Measurements from ENCODE around the gene RBM23.
A peak's percentile ranks its signal among the peaks of the same experiment; 100 is the strongest.
"Not testable (repeated sequence)": the region's sequence is repeated elsewhere in the genome, so short reads cannot be mapped to it uniquely, and the experiment has no call there.

RBM23 gene

DNA sequence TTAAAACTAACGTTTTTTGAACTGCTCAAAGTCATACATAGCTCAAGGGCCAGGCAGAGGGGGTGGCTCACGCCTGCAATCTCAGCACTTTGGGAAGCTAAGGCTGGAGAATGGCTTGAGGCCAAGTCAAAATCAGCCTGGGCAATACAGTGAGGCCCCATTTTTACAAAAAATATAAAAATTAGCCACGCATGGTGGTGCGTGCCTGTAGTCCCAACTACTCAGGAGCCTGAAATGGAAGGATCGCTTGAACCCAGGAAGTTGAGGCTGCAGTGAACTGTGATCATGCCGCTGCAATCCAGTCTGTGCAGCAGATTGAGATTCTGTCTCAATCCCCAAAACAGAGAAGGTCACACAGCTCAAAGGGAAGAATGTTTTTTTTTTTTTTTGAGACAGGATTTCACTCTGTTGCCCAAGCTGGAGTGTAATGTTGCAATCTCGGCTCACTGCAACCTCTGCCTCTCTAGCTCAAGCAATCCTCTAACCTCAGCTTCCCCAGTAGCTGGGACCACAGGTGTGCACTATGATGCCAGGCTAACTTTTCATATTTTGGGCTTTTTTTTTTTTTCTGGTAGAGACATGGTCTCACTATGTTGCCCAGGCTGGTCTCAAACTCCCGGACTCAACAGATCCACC is 2.9 kb downstream of the RBM23 start:
- no peak for DNase-seq (ENCODE audit: low spot score)

DNA sequence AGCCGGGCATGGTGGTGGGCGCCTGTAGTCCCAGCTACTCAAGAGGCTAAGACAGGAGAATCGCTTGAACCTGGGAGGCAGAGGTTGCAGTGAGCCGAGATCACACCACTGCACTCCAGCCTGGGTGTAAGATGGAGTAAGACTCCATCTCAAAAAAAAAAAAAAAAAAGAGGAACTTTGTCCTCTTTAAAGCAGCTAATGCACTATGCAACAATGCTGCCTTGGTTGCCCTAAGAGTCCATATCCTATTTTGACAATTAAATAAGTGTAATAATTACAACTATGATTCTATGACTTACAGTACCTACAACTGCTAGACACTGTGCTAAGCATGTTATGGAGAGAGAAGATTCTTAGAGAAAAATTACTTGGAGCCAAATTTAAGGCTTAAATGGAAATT is 4.1 kb downstream of the RBM23 start:
- DNase-seq (ENCODE audit: low spot score): not testable (repeated sequence)

DNA sequence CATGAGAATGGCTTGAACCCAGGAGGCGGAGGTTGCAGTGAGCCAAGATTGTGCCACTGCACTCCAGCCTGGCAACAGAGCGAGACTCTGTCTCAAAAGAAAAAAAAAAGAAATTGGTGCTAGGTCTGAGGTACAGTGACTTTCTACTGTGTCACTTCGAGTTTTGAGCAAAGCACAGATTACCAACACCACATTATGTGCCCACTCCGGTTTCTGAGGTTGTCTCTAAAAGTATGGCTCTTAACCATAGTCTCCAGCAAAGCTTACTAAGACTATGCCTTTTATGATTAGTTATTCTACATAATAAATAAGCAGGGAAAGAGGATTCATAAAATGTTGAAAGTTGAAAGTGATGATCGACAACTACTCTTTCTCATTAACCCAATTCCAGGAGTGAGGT is 8.0 kb downstream of the RBM23 start:
- DNase-seq (ENCODE audit: low spot score): no peak

DNA sequence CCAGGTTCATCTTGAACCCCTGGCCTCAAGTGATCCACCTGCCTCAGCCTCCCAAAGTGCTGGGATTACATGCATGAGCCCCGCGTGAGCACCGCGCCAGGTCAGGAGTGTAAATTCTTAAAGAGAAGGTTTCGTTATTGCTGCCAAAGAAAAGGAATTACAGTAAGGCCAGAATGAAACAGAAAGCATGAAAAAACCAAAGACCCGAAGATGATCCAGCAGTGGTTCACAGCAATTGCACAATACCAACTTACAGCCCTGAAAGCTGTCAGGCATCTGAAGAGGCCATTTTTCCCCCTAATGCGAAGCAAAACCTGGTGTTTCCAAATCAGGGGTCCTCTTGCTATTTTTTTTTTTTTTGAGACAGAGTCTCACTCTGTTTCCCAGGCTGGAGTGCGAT is 10.3 kb downstream of the RBM23 start:
- DNase-seq (ENCODE audit: low spot score): no peak

DNA sequence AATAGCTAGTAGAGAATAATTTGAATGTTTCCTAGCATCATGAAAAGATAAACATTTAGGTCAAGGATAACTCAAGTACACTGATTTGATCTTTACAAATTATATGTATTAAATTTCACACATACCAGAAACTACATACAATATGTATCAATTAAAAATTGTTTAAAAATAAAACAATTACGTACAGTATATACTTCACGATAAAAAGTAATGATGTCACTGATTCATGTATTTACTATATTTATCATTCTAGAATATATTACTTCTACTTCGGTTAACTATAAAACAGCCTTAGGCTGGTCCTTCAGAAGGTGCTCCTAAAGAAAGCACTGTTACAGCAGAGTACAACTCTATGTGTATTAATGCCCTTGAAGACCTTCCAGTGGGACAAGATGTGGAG is 11.5 kb downstream of the RBM23 start:
- DNase-seq (ENCODE audit: low spot score): no peak

DNA sequence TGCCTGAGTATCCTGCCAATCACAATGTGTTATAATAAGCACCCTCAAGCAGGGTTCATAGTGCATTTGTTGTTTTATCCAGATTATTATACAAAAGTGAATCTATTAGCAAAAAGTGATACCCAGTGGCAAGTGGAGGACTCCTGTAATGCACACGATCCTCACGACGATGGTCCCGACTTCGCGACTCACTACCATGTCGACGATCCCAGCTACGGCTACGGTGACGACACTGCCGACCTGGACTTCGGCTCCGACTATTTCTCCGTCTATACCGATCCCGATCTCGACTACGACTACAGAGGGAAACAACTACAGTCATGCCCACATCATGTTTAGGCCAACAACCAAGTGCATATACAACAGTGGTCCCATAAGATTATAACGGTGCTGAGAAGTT is 12.9 kb downstream of the RBM23 start:
- DNase-seq (ENCODE audit: low spot score): no peak

DNA sequence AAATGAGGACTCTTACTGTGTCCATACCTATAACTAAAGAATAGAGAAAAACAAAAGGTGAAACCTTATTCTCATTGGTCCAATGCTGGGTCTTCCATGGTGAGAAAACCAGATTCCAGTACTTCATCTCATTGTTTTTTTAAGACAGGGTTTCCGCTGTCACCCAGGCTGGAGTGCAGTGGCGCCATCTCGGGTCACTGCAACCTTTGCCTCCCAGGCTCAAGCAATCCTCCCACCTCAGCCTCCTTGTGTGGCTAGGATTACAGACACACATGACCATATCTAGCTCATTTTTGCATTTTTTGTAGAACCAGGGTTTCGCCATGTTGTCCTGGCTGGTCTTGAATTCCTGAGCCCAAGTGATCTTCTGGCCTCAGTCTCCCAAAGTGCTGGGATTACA is 13.3 kb downstream of the RBM23 start:
- no peak for DNase-seq (ENCODE audit: low spot score)

DNA sequence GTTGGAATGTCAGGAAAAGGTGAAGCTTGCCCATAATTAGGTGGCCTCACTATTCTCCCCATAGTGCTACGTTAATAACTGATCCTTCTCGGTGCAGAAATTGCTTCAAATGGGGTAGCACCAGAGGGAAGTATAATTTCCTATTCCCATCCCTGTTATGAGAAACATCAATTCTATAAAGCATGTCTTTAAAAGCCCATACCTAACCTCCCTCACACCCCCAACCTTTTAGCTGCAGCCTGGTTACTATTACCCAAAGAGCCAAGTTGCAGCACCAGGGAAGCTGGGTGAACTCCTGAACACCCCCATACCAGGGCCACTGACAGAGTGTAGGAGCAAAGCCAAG is 15.2 kb downstream of the RBM23 start:
- DNase-seq (ENCODE audit: low spot score): no peak

DNA sequence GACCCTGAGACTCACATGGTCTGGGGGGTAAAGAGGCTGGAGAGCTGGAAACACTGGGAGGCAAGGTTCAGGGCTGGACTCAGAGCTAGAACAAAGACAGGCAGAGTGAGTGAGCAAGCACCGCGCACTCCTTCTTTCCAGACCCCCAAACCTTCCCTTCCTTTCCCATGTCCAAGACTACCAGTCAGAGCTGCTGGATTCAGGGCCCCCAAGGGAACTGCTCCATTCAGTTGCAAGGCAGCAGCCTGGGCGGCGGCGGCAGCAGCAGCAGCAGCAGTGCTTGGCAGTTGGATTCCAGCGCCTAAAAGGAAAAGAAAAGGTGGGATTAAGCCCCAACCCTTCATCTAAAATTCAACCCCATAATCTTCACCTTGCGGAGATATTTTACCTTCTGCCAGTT is 17.1 kb downstream of the RBM23 start:
- no peak for DNase-seq (ENCODE audit: low spot score)

DNA sequence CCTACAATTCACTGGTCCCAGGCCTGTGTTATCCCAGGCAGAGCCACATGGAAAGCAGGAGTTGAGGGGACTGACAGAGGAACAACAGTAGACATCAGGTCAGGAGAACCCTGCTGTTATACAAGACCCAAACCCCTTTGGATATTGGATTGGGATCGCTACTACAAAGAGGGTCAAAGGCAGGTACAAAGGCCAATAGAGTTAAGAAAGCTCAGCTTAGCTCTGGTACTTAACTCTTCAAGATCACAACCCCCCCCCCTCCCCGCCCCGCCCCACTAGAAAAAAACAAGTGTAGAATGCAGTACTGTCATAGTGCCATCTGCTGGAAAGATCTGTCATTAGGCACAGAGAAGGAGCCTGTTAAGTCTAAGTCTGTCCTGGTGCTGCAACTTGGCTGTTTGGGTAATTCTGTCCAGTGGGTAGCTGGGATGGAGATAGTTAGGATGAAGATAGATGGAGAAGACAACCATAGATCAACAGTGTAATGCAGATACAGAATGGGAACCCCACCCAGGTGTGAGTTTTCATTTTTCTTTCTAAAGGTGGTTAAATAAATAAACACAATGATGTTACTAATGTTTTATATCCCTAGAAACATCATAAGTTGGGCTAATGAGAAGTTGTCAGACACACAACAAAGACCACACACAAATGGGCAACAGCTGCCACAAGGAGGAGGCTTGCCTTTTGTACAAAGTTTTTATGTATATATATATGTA is 18.7 kb downstream of the RBM23 start:
- peak; percentile 64 for DNase-seq (ENCODE audit: low spot score)

DNA sequence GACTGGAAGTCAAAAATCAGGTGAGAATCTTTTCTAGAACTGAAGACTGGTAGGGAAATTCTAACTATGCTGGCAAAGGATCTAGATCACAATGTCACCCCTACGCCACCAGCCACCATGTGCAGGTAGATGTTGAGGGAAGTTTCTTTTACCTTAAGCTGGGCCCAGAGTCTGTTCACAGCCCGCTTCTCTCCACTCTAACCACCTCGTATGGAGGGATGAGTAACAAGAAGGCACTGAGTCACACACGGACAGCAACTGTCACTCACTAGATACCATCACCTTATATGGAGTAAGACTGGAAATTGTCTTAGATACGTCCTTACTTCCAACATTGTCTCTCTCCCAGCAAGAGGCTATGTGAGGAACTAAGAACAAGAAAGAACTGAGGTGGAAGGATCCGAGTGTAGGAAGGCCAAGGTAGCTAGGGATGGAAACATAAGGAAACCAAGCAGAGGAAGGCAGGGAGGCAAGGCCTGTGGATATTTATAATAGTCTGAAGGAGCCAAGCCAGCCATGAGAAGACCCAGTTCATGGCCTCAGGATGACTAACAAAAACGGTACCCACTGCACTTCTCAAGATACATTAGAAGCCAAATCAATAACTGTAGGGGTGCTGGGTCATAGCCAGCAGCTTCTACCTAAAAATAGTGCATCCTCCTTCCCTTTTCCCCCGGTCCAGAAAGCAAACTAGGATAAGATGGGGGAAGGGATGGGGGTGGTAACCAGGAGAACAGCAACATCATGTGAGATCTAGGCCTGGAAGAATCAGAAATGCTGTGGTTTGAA is 20.5 kb downstream of the RBM23 start:
- DNase-seq (ENCODE audit: low spot score): peak; percentile 88

DNA sequence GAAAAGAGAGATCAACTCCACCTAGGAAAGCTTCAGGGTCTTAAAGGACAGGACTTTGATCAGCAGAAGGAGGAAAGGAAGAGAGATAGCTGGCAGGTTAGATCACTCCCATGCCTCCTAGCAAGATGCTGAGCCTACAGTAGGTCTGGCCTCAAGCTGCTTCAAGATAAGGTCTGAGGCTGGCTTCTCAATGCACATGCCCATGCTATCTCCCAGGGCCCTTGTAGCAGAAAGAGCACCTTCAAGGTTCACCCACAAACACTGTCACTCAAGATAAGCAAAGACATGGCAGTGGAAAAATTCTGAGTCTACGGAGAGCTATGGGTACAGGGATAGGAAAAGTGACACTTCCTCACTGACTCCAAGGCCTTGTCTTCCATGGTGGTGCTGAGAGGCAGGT is 21.6 kb downstream of the RBM23 start:
- DNase-seq (ENCODE audit: low spot score): no peak

DNA sequence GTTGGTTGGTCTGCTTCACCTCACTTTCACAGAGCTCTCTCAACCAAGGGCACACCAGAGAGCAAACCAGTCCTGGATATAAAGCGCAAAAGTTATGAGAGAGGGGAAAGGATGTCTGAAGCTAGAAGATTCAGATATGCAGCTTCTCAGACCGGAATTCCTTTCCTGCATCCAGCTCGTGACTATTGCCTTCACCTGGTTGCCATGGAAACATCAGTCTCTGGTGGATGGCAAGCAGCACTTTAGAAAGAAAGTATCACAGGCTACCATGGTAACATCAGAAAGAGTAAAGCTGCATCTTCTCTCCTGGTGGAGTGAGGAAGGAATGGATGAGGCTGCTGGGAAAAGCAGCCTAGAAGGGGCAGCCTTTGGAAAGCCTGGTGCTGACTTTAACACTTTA is 22.2 kb downstream of the RBM23 start:
- DNase-seq (ENCODE audit: low spot score): peak; percentile 22

DNA sequence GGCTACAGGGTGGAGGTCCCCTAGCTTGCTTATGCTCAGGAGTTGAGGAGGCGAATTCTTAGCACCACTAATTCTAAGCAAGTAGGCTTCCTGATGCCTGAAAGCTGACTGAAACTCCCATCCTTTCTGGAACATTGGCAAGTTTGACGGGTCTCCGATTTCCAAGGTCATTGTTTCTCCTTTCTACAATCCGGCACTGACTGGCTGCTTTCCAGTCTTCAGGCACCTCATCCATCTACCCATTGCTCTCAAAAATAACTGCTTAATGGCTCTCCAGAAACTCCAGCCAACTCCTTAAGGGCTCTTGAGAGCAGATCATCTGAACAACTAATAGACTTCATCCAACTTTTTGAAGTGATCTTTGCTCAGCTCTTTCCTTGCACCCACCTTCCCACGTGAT is 22.6 kb downstream of the RBM23 start:
- no peak for DNase-seq (ENCODE audit: low spot score)

DNA sequence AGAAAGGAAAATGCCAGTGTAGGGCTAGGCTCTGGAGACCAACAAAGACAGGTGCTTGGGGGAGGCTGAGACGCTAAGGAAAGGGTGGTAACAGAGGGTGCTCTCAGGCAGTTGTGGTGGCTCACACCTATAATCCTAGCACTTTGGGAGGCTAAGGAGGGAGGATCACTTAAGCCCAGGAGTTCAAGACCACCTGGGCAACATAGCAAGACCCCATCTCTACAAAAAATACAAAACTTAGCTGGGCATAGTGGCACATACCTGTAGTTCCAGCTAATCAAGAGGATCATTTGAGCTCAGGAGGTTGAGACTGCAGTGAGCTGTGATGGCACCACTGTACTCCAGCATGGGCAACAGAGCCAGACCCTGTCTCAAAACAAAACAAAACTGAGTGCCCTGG is 23.5 kb downstream of the RBM23 start:
- no peak for DNase-seq (ENCODE audit: low spot score)

DNA sequence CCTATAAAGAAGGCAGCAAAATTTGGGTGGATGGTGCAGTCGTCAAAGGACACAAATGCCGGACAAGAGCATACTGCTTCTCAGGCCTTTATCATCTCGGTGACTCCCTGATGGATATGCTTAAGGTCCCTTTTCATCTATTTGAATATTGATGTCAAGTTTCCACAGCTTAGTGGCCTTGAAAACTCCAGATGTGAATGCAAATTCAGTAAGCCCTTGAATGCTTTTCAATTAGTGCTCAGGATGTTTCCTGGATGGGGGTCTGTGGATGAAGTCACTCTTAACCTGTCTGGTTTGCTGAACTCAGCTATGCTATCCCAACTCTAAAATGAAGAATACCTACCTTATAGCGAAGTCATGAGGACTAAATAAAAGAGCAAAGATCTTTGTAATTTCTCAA is 25.2 kb downstream of the RBM23 start:
- no peak for DNase-seq (ENCODE audit: low spot score)

DNA sequence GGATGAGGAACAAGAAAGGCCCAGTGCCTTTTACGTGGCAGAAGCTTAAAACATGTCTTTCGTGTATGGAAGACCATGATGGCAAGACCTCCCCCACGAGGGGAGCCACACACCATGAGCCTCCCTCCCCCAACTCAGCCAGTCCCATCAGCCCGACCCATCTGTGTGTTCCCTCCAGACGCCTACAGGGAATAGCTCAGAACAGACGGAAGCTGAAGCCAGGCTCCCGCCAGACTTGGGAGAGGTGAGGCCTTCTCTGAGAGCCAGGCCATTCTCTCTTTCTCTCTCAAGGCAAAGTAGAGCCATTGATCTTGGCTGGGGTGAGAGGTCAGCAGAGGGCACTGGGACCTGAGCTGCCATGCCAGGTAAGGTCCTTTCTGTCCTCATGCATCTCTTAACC is 26.5 kb downstream of the RBM23 start:
- no peak for DNase-seq (ENCODE audit: low spot score)

DNA sequence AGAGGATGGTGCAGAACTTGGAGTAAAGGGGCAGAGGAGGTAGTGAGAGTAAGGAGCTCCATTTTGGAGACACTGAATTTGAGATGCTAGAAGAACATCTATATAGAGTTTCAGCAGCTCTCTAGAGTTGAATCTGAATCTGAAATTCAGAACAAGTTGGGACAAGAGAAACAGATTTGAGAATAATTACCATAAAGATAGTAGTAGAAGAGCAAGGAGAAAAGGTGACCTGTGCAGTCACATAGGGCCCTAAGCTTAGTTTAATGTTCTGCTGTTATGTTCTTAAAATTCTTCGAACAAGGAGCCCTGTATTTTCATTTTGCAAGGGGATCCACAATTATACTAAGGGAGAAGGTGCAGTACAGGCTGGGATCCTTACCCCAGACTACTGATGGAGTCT is 28.5 kb downstream of the RBM23 start:
- DNase-seq (ENCODE audit: low spot score): no peak

DNA sequence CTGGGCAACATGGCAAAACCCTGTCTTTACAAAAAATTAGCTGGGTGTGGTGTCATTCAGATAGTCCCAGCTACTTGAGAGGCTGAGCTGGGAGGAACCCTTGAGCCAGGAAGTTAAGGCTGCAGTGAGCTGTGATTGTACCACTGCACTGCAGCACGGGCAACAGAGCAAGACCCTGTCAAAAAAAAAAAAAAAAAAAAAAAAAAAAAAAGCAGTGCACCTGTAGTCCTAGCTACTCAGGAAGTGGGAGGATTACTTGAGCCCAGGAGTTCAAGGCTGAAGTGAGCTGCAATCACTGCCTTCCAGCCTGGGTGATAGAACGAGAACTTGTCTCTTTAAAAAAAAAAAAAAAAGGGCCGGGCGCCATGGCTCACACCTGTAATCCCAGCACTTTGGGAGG is 30.3 kb downstream of the RBM23 start:
- DNase-seq (ENCODE audit: low spot score): peak; percentile 22

DNA sequence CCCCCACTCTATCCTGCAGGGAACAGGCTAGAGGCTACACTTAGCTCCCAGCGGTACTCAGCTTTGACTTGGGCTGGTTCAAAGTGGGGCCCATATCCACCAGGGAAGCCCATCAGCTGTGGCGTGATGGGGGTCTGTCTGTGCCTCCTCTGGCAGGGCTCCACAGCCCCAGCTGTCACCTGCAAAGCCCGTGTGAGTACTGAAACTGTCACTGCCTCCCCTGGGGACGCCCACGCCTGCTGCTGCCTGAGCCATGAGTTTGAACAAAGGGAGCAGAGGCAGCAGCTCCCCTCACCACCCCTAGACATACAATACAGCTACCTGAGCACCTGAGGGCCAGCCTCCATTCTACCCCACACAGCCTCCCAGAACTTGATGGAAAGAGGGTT is 31.0 kb downstream of the RBM23 start:
- no peak for DNase-seq (ENCODE audit: low spot score)

DNA sequence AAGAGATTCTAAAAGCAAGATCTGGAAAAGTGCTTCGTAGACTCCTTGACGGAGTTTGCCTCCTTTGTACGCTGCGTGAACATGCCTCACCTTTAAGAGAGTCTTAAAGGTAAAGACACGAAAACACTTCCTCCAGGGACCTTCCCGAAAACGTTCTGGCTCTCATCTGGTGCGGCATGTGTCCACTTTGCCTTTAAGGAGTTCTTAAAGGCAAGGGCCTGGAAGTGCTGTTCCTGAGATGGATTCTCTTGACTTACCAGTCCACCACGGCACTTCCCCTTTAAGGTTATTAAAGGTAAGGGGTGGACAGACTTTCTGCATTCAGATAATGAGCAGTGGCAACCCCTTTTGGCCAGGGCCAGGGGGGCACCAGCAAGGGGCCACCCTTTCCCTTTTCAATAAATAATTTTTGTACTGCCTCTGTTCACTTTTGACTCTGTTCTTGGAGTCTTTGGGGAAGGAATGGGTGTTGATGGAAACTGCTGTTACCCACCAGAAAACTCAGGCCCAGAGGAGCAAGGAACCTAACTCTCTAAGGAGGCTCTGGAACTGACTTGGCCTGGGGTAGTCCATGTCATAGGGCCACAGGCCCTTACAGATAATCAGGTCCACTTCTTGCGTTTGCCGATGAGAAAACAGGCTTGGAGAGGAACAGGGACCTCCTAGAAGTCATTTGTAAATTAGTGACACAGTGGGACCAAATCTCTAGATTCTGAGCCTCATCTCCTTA is 31.5 kb downstream of the RBM23 start:
- peak; percentile 94 for DNase-seq (ENCODE audit: low spot score)

DNA sequence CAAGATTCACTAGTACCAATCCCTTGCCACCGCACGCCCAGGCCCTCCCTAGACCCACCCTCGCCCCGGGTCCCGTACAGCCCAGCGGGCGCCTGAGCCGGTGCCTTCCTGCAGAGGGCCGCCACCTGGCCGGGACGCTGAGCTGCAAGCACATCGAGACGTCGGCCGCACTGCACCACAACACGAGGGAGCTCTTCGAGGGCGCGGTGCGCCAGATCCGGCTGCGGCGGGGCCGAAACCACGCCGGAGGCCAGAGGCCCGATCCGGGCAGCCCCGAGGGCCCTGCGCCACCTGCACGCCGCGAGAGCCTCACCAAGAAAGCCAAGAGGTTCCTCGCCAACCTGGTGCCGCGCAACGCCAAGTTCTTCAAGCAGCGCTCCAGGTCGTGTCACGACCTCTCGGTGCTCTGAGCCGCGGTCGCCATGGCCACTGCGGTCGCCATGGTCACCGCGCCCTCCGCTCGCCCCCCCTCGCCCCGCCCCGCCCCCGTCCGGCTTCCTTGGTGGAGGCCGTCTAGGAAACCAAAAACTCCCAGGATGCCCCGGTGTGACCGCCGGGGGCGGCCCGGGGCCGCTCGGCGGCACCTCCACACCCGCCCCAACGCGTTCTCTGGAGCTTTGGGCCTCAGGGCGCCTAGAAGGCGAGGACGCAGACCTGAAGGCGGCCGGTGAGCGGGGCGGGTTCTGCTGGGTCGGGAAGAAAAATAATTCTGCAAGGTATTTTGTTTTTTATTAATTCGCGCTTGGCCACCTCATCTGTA is 32.3 kb downstream of the RBM23 start:
- peak; percentile 86 for DNase-seq (ENCODE audit: low spot score)
